HepG2 (cell line): ENCODE measurements around the gene SNN.

Source experiments
- CTCF ChIP-seq: sonication (generic); formaldehyde crosslinking; IDR thresholded peaks from 2 replicates; pipeline ENCODE4 v1.5.0; 2020; ENCODE audit warnings: mild to moderate bottlenecking, missing genetic modification reagents, moderate library complexity
- EZH2 ChIP-seq: conservative IDR thresholded peaks from 2 replicates; pipeline ENCODE4 v1.6.1; 2012; ENCODE audit warnings: mild to moderate bottlenecking, low read depth, low read length, moderate library complexity
- REL ChIP-seq: sonication (generic); formaldehyde crosslinking; conservative IDR thresholded peaks from 2 replicates; pipeline ENCODE4 v1.8.0; 2022; ENCODE audit warnings: mild to moderate bottlenecking, missing genetic modification reagents, moderate library complexity

GRCh38 chr16:11681556-11681955 lies 13.3 kb downstream of the SNN start:
- no peak for TF ChIP-seq CTCF (CRISPR knock-in tag)
- TF ChIP-seq EZH2 = no peak
- TF ChIP-seq REL (CRISPR knock-in tag) = no peak
